HUES64 (cell line): Measurements from ENCODE around the gene AKT3.

Experiments used
- H3K27ac ChIP-seq: 2 replicates; pipeline ENCODE4 v1.7.0; 2013; ENCODE audit warnings: low read depth, low read length, inconsistent platforms
- H3K27me3 ChIP-seq: 2 replicates; pipeline ENCODE4 v1.6.1; 2013; ENCODE audit warnings: mild to moderate bottlenecking, low read length; ENCODE audit not compliant: insufficient read depth
- H3K36me3 ChIP-seq: 2 replicates; pipeline ENCODE4 v1.6.1; 2013; ENCODE audit warnings: mild to moderate bottlenecking, low read length; ENCODE audit not compliant: insufficient read depth
- H3K4me1 ChIP-seq: 2 replicates; pipeline ENCODE4 v1.6.1; 2013; ENCODE audit warnings: mild to moderate bottlenecking, low read length, moderate library complexity; ENCODE audit not compliant: insufficient read depth
- H3K4me3 ChIP-seq: 2 replicates; pipeline ENCODE4 v1.5.1; 2013; ENCODE audit warnings: mild to moderate bottlenecking, low read length, moderate library complexity
- H3K9ac ChIP-seq: 2 replicates; pipeline ENCODE4 v1.6.1; 2013; ENCODE audit warnings: mild to moderate bottlenecking, low read depth, low read length
- H3K9me3 ChIP-seq: 2 replicates; pipeline ENCODE4 v1.6.1; 2013; ENCODE audit warnings: low read depth, low read length; ENCODE audit not compliant: insufficient read depth
- WGBS: fragments of 150-250, 120-280 bp; methylation state at CpG from one replicate; pipeline ENCODE4 v1.1.7; 2013; ENCODE audit warnings: missing lambda C conversion rate; 5-methylcytosine and 5-hydroxymethylcytosine counted together

The AKT3 gene

DNA sequence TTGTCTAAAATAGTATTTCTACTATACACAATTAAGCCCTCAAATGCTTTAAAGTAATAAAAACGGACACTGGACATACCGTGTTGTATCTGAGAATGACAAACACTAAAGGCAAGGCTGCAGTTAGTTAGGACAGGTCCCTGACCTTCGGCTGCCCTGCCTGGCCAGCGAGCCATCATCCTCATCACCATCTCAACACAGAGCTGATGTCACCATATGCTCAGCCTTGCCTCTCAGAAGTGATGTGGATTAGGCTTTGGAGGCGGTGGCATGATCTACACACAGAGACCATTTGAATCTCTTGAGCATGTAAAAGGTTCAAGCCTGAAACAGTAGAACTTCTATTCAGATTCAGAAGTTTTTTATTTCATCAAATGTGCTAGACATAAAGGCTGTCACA, 349.5 kb downstream of the AKT3 start:
- no peak overlapping the region for H3K9ac ChIP-seq
- H3K36me3 ChIP-seq = no peaks in the 10 kb centered on the region
- H3K27ac ChIP-seq = no peak overlapping the region
- H3K9me3 ChIP-seq = no peaks in the 10 kb centered on the region
- WGBS = 85% methylated on average over 5 of the region's 5 CpGs
- H3K4me3 ChIP-seq = no peak overlapping the region
- H3K4me1 ChIP-seq = 0 out of 2 replicates have a peak, but pooled peaks cover 3% of the 10 kb centered on the region
- no peaks in the 10 kb centered on the region for H3K27me3 ChIP-seq

DNA sequence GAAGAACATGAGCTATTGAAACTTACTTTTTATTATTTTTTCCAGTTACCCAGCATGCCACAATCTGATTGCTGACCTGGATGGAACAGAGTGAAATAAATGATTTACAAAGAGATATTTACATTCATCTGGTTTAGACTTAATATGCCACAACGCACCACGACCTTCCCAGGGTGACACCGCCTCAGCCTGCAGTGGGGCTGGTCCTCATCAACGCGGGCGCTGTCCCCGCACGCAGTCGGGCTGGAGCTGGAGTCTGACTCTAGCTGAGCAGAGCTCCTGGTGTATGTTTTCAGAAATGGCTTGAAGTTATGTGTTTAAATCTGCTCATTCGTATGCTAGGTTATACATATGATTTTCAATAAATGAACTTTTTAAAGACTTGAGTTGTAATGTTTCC, 350.3 kb downstream of the AKT3 start:
- H3K4me1 ChIP-seq = 0 out of 2 replicates have a peak, but pooled peaks cover 3% of the 10 kb centered on the region
- H3K4me3 ChIP-seq = no peak overlapping the region

DNA sequence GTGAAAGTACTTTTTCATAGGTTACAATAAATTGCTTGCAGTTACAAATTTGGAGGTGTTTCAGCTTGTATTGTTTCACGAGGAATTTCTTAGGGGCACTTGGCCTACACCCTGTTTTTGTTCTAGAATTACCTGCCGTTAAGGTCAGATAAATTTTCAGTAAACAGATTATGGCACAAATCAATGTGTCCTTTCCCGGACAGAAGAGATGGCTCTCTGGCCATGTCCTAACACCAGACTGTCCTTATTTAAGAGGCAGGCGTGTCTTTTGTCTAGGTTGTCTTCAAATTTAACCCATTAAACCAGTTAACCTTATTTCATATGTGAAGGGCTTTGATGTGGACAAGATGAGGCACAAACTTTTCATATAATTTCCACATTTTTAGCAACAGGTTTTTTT, 350.8 kb downstream of the AKT3 start:
- Histone ChIP-seq H3K9ac (no peak overlapping the region), H3K9me3 (no peaks in the 10 kb centered on the region), H3K27me3 (no peaks in the 10 kb centered on the region), H3K4me3 (no peak overlapping the region), H3K36me3 (no peaks in the 10 kb centered on the region), H3K4me1 (0 out of 2 replicates have a peak, but pooled peaks cover 5% of the 10 kb centered on the region), H3K27ac (no peak overlapping the region)
- WGBS = 92% methylated on average over 4 of the region's 4 CpGs

More for the DNA sequence above, 350.3 kb downstream of the AKT3 start:
- H3K27me3 ChIP-seq = no peaks in the 10 kb centered on the region
- no peak overlapping the region for H3K27ac ChIP-seq
- H3K36me3 ChIP-seq = no peaks in the 10 kb centered on the region
- no peaks in the 10 kb centered on the region for H3K9me3 ChIP-seq
- 96% methylated on average over 9 of the region's 10 CpGs for WGBS
- no peak overlapping the region for H3K9ac ChIP-seq

DNA sequence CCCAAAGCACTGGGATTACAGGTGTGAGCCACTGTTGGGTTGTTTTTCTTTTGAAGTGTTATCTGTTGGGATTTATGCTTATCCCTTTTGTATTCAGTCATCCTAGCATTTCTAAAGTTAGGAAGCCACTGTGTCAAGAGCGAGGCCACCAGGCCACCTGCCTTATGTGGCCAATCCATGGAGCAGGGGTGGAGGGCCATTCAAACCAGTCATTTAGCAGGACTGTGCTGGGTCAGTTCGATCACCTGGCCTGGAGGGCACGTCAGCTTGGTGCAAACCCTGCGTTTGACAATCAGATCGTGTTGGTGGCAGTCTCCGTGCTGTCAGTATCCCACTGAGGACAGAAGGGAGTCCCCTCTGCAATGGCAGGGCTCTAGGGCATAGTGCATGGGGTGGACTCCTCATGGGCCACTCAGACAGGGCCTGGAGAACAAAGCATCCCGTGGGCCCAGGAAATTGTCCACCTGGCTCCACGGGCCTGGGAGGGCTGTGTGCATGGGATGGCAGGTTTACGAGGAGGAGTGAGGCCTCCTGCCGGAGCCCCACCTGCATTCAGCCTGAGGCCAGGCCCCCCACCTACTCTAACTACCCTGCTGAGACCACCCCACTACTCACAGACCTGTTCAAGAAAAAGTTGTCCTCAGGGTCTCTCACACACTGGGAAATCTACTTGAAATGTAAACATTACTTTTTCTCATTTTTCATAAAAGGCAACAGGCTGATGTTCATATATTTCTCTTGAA, 351.9 kb downstream of the AKT3 start:
- no peaks in the 10 kb centered on the region for H3K36me3 ChIP-seq
- no peak overlapping the region for H3K9ac ChIP-seq
- peaks cover 14% of the 10 kb centered on the region; the same call in 1 of the 2 replicates for H3K4me1 ChIP-seq
- no peak overlapping the region for H3K27ac ChIP-seq
- no peaks in the 10 kb centered on the region for H3K9me3 ChIP-seq
- WGBS = 93% methylated on average over 10 of the region's 10 CpGs
- no peaks in the 10 kb centered on the region for H3K27me3 ChIP-seq
- H3K4me3 ChIP-seq = no peak overlapping the region

DNA sequence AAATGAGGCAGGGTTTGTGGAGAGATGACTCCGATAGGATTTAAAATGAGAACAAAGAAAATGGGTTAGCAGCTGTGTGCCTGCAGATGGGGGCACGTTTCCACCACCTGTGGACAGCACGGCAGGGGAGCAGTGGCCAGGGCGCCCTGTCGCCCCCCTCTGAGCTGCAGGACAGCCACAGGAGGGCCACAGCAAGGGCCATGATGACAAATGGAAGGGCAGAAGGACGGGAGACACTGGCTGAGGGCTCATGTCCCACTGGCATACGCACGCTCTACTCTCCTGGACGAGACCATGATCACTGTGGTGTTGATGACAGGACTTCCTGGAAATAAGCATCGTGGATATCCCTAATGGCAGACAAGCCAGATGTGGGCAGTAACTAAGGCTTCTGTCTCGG, 353.2 kb downstream of the AKT3 start:
- WGBS = 92% methylated on average over 11 of the region's 11 CpGs
- no peak overlapping the region for H3K9ac ChIP-seq
- peaks cover 14% of the 10 kb centered on the region; the same call in 1 of the 2 replicates for H3K4me1 ChIP-seq

DNA sequence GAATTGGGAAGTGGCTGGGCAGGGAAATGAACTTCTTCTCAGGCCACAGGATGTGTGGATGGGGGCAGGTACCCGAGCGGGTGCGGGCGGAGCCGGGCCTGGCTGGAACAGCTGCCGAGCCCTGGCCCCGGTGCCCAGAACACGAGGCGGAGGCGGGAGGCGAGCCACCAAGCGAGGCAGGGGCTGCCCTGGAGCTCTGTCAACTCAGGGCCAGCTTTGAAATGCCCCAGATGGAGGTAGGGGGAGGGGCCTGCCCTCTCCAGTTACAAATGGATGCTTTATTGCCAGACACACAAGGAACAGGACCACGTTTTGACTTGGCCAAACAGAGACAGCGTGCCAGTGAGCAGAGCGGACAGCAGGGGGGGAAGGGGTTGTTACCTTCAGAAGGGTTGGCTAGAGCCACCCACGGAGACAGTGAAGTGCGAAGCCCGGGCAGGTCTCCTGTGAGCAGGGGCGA, 353.8 kb downstream of the AKT3 start:
- no peaks in the 10 kb centered on the region for H3K9me3 ChIP-seq
- no peak overlapping the region for H3K9ac ChIP-seq
- H3K4me3 ChIP-seq = no peak overlapping the region
- no peak overlapping the region for H3K27ac ChIP-seq
- WGBS = 86% methylated on average over 19 of the region's 19 CpGs
- no peaks in the 10 kb centered on the region for H3K36me3 ChIP-seq
- H3K27me3 ChIP-seq = no peaks in the 10 kb centered on the region
- peaks cover 18% of the 10 kb centered on the region; the same call in 1 of the 2 replicates for H3K4me1 ChIP-seq

More for the DNA sequence above, 353.2 kb downstream of the AKT3 start:
- Histone ChIP-seq H3K27ac (no peak overlapping the region), H3K9me3 (no peaks in the 10 kb centered on the region), H3K27me3 (no peaks in the 10 kb centered on the region), H3K4me3 (no peak overlapping the region), H3K36me3 (no peaks in the 10 kb centered on the region)

DNA sequence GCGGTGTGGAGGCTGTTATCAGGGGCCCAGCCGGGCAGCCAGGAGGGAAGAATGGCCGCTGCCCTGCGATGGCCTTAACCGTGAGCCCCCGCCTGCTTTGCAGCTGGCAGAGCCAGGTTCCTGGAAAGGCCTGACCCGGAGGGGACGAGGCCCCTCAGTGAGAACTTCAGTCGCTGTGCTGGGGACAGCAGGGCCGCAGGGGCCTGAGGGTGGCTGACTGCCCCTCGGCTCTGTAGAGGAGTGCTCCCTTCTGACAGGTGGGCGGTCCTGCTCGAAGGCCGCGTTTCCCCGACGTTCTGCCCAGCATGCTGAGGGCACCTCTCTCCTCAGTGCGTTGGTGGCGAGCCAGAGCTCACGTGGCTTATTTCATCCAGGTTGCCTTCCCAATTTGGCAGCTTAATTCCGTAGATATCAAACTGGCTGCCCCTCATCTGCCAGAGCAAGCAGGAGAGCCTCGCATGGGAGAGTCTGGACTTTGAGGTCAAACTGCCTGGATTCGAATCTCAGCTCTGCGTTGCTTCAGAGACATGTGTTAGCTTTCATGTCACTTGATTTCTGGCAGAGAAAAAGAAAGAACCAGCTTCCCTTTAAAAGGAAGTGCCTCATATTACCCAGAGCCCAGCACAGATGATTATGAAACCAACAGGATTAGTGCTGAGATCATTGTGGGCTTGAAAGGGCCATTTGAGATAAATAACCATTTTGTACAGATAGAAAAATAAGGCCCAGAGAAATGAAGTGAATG, 354.4 kb downstream of the AKT3 start:
- 92% methylated on average over 24 of the region's 24 CpGs for WGBS
- Histone ChIP-seq H3K36me3 (no peaks in the 10 kb centered on the region), H3K9ac (no peak overlapping the region), H3K27me3 (no peaks in the 10 kb centered on the region), H3K4me1 (peaks cover 23% of the 10 kb centered on the region), H3K9me3 (no peaks in the 10 kb centered on the region), H3K27ac (no peak overlapping the region), H3K4me3 (no peak overlapping the region)

DNA sequence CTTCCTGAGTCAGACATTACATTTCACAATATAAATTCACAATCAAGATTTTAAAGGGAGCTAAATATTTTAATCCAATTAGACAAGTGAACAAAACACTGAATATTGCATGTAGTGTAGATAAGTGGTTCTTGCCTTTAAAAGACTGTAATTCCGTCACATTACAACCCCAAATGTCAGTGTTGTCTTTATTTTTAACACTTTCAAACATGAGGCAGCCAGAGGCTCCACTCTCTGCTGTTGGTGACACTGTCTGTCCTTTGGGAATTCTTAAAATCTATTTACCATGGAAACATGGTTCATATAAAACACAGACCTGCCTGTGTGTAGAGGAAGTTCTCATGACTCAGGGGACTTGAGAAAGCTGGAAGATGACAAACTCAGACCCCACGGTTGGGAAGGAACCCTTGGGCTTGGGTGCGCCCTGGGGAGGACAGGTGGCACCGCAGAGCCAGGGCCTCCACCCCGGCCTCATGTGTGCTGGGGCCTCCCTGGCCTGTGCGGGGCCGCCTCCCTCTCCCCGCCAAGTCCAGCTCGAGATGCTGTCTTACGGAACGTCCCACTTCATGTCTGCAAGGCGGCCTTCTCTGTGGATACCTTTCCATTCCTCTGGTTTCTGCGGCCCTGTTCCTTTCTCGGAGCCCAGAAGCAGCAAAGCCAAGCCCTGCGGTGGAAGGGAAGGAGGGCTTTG, 355.2 kb downstream of the AKT3 start:
- Histone ChIP-seq H3K4me1 (peaks cover 31% of the 10 kb centered on the region), H3K27me3 (no peaks in the 10 kb centered on the region), H3K27ac (no peak overlapping the region), H3K36me3 (no peaks in the 10 kb centered on the region), H3K4me3 (no peak overlapping the region), H3K9me3 (no peaks in the 10 kb centered on the region), H3K9ac (no peak overlapping the region)
- 95% methylated on average over 15 of the region's 15 CpGs for WGBS

DNA sequence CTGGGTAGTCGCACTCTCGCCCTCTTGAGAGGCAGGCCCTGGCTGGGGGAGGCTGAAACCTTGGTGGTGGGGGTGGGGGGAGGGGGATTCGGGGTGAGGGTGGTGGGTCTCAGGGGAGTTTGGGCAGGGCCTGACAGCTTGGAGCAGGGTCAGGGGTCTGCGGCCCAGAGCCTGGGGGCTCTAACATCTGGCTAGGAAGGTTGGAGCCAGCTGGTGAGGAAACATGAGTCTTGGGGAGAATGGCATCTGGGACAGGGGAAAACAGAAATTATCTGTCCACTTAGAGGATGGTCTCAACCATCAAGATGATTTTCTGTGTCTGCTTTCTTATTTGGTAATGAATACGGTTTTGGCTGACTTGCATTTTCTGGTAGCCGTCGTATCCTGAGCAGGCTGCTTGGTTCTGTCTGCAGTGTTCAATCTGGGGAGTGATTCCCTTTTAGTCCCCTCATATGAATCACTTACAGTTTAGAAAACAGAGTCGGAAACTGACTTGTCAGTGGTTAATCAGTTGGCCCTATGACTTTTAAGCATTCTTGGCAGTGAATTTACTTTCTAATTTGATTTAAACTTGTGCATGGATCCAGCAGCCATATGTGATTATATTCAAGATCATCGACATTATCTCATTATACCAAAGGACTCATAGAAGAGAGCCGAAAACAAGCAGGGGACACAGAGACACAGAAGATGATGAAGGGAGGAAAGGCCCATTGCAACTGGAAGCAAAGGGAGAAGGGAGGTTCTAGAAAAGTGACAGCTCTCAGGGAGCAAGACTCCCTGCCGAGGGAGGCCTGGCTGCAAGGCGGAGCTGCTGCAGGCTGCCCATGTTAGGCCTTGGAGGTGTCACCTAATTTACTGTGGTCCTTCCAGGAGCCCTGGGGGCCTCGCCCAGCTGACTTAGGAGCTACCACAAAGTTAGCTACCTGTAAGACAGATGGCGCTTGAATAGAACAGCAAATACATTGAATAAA, 356.6 kb downstream of the AKT3 start:
- Histone ChIP-seq H3K9ac (no peak overlapping the region), H3K27ac (no peak overlapping the region), H3K27me3 (no peaks in the 10 kb centered on the region), H3K36me3 (no peaks in the 10 kb centered on the region), H3K9me3 (no peaks in the 10 kb centered on the region), H3K4me1 (peaks cover 41% of the 10 kb centered on the region), H3K4me3 (no peak overlapping the region)
- WGBS = 84% methylated on average over 12 of the region's 14 CpGs
